HG02623 (cell line): ENCODE data around the gene GRID2.

Experiments
- ATAC-seq: cut with Tn5 transposase; IDR thresholded peaks from one replicate; pipeline ENCODE4 v1.9.1; 2021; ENCODE audit warnings: moderate library complexity; ENCODE audit not compliant: unreplicated experiment

GRID2 gene

DNA sequence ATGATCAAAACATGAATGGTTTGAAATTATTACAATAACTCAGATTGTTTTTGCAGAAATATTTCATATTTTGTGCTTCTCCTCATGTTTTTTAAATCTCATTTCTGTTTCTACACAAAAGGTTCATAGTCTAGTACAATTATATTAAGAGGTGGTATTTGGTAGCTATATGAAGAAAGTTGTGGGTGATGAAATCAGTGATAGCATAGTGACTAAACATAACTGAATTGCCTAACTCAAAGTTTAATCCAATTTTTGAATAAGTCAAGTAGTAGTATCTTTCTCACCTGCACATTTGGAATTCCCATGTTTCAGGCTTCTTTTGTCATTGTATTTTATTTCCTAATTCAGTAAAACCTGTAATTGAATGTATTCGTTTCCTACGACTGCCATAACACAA lies 648.7 kb downstream of the GRID2 start:
- ATAC-seq: no peak

DNA sequence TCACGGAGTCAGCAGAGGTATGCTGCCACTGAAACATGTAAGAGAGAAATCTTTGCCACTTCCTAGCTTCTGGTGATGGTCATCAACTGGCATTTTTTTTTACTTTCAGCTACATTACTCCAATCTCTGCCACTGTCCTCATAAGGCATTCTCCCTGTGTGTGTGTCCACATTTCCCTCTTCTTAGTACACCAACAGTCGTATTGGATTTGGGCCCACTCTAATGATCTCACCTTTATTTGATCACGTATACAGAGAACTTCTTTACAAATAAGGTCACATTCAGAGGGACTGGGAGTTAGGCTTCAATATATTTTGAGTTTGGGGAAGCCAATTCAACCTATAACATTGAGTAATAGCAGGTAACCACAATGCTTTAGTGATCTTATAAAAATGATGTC lies 649.1 kb downstream of the GRID2 start:
- no peak for ATAC-seq

DNA sequence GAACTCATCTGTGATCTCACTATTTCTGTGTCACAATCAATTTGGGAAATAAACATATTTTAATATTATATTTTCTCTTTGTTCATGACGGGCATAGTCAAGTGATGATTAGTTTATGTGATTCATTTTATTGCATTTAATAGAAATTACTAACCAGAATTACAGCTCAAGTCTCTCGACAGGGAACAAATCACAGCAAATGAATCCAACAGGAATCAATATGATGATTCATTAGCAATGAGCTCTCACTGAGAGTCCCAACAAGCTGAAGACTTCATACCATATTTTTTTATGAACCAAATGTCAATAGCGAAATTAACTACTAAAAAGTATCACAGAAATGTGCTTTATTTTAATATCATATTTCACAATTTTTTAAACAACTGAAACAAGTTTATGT lies 649.7 kb downstream of the GRID2 start:
- ATAC-seq: no peak

DNA sequence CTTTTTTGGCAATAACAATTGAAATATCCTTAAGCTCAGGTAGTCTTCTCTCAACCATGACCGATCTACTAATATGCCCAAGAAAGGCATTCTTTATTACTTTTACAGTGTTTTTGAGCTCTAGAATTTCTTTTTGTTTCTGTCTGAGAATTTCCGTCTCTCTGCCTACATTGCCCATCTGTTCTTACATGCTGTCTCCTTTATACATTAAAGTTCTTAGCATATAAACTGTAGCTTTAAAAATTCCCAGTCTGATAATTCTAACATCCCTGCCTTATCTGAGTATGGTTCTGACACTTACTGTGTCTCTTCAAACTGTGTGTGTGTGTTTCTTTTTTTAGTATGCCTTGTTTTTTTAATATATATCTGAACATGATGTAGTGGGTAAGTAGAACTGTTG lies 658.1 kb downstream of the GRID2 start:
- no peak for ATAC-seq

DNA sequence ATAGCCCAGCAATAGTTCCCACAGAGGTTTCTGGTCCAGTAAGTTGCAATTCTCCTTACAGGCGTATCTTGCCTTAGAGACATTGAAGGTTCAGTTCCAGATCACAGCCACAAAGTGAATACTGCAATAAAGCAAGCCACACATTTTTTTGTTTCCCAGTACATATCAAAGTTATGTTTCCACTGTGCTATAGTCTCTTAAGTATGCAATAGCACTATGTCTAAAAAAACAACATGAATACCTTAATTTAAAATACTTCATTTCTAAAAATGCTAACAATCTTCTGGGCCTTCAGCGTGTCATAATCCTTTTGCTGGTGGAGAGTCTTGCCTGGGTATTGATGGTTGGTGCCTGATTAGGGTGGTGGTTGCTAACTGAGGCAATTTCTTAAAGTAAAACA lies 659.1 kb downstream of the GRID2 start:
- no peak for ATAC-seq

DNA sequence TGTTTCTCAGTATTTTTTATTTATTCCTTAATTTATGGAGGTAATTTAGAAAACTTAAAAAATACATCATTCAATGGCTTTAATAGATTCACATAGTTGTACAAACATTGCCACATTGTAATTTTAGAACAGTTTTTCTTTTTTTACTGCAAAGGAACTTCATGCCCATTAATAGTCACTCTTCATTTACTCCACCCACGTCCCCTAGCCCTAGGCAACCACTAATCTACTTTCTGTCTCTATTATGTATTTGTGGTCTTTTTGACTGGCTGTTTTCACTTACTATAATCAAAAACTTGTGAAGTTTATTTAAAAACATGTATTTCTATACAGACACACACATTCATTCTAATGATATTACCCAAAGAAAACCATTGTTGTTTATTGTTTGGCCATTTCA lies 664.8 kb downstream of the GRID2 start:
- no peak for ATAC-seq

DNA sequence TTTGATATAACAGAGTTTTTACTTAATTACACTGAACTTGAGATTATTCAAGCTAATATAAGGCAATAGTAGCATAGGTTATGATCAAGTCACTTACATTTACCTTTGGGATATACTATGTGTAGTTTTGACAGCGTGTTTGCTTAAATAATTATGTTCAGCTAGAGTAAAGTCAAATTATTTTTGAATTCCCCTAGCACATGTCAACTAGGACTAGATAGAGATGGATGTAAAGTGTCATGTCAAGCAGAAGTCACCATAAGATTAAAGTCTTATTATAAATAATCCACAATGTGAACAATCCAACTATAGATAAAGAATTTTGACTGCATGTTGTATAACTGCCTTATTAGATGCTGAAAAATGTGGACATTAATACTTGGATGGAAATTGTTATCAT lies 665.2 kb downstream of the GRID2 start:
- no peak for ATAC-seq

DNA sequence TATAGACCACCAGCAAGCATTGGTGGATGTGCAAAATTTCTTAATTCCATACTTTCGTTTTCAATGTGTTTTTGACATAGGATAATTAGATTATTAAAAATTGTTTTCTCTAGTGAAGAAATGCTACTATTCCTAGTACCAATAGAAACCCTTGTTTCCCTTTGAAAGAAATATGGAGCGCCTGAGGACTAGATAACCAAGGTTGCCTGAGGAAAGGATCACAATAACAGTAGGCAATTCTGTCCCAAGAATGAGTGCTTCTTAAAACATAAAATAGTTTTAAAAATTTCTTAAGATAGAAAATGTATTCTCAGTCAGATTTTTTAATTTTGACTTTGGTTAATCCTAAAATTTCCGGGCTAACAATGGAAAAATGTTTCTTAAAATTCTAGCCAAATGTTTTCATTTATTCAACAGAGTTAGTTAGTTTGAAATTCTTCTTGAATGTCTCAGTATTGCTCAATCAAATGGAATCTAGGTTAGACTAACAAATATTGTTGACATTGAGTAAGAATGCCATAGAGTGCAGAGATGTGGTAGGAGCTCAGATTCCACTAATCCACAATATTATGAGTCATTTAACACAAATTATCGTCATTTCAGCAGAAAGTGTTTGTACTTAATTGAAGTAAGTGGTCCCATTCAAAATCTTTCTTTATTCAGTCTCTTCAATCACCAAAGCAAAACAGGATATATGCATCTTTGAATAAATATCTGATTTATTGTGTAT lies 666.0 kb downstream of the GRID2 start:
- ATAC-seq: no peak

DNA sequence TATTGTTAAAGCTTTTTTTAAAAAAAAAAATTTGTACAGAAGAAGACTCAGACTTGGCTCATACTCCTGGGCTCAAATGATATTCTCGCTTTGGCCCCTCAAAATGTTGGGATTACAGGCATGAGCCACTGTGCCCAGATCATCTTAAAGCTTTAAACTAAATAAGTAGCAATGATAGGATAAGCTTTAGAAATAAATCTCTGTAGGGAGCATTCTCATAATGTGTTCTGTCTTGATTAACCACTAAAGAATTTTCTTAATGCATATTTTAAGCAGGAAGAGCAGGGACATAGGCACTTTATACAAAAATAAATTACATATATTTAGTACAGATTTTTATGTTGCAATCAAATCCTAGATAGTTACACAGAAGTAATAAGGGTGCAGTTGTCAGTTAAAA lies 667.2 kb downstream of the GRID2 start:
- ATAC-seq: no peak

DNA sequence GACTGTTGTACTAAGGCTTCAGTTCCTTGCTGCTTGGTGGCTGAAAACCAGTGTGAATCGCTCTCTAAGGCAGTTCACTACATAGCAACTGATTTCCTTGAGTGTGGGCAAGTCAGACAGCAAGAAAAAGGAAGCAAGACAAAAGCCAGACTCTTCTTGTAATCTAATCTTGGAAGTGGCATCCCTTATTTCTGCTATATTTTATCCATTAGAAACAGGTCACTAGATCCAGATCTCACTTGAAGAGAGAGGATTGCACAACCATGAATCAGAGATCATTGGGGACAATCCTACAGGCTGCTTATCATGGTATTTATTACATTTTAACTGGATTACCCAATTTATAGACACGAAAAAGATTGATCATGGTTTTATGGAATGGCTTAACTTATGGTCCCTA lies 684.5 kb downstream of the GRID2 start:
- ATAC-seq: no peak

DNA sequence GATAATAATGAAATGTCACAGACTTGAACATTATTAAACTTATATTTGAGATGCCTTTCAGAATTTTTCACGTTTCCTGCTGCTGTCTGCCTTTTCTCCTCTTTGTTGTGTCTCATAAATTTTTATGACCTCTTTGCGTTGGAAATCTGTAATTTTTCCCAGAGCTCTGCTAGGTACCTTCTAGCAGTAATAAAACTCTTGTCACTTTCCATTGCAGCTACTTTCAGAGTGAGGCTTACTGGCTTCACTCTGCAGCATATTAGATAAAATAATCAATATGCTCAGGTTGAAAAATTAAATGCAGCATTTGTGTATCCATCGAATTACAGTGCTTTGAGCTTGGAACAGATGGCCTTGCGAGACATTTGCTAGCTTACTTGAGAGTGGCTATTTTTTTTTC lies 689.0 kb downstream of the GRID2 start:
- no peak for ATAC-seq

DNA sequence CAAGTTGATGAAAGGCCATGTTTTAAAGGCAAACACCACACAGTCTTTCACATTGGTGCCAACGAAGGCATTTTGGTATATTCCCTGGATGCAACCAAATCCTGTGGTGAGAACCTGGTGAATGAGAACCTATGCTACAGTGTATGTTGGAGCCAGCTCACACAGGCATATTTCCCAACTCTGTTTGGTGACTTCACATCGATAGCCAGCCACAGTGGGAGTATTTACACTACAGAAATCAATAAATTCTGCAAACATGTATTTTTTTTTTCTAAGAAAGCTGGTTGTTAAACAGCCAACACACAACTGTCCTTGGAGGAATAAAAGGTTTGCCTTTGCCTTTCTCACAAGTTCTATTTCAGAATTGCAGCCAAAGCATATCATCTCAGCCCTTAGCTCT lies 691.0 kb downstream of the GRID2 start:
- no peak for ATAC-seq

DNA sequence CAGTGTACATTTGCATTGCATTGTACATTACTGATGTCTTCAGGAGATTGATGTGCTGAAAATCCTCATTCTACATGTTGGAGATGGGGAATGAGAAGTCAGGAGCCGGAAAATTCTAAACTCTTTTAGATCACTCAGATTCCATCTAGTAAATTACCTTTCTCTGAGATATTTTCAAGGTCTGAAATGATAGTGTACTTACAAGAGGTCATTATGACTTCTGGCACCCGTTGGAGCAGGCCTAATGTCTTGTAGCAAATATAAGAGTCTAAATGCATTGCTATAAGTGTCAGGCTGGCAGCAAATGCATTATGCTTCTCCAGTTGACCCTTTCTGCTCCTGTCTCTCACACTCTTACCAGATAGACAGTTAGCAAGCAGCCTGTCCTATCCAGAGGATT lies 692.8 kb downstream of the GRID2 start:
- no peak for ATAC-seq

DNA sequence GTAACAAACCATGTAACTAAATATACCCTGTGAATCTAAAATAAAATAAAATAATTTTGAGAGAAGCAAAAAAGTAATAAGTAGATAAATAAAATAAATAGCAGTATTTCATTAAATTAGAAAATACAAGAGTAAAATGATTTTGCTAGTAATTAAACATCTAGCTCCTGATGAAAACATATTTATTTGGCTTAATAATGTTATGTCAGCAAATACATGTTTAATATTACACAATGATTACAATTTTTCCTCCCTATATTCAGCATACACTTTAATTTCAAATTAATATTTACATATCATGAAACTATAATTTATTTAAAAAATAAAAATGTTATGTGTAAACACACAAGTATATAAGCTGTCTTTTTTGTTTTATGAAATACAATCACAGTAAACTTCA lies 697.1 kb downstream of the GRID2 start:
- no peak for ATAC-seq

DNA sequence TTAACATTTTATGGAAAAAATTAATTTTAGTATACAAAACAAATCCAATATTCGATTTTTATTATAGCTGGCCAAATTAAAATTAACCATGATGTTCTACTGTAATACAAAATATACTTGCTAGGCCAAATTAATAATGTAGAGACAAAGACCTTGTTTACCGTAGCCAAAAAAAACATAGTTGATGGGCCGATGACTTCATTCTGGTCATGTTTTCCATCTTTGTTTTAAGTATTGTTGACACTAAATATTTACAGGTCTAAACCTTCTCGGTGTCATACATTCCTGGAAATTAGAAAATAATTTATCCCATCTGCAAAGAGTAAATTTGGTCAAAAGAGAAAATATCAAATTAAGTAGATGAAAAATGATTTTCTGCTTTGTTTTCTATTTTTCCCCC lies 698.5 kb downstream of the GRID2 start:
- ATAC-seq: no peak

DNA sequence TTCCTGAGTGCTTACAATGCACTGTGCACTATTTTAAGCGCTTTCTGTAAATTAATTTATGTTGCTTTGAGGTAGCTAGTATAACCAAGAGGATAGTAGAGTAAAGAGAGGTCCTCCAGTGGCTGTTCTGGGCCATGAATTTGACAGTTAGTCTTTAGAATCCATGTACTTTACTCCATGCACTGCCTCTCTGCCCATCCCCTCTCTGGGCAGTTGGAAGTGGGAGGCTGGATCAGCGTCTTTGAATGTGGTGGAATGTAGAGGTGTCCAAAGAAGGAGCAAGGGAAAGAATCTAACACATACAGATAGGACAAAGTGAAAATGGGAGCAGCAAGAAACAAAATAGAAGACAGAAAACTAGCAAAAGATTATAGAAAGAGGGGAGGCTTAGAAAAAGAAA lies 712.6 kb downstream of the GRID2 start:
- no peak for ATAC-seq

DNA sequence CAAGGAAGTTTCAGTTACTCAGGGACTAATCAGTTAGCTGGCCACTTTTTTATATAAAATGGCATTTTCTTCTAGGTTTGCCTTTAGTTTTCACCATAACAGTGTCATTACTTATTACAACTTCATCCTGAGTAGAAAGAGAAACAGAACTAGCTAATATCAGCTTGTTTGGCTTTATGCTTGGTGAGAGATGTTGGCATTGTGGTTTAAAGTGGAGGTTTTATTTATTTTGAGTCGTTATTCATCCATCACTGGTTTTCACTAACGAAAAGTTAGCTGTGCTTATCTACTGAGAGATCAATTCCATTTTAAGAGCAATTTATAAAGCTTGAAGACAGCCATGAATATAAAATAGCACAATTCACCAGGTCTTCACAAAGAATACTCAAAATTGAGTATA lies 714.5 kb downstream of the GRID2 start:
- ATAC-seq: no peak

DNA sequence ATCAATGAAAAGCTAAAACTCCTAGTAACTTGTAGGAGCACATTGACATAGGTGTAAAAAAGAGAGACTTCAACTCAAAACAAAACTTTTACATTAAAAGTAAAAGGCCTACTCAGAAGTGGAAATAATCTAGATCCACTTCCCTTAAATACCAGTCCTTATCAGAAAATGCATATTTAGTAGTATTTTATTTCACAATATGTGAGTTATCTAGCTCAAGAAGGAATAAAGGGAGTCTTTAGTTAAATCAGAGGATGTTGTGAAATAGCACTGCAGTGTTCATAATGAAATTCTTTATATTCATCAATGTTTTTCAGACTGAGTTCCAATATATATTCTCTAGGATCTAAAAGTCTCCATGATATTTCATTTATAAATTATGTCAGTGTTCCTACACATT lies 715.0 kb downstream of the GRID2 start:
- ATAC-seq: no peak

DNA sequence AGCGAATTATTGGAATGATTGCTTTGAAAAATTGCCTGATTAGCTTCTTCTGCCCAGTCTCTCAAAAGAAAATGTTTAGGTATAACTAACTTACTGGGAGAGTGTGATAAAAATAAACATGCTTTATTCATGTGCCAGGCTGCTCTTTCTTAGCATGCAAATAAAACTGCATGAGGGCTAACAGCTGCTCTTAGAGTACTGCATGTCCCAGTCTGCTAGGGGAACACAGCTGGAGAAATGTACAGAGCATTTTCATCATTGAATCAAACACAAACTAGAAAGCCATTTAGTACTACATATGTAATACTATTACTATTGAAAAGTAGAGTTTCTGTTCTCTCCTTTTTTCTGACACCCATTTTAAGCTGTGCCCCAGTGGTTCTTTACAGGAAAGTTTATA lies 726.0 kb downstream of the GRID2 start:
- ATAC-seq: no peak

DNA sequence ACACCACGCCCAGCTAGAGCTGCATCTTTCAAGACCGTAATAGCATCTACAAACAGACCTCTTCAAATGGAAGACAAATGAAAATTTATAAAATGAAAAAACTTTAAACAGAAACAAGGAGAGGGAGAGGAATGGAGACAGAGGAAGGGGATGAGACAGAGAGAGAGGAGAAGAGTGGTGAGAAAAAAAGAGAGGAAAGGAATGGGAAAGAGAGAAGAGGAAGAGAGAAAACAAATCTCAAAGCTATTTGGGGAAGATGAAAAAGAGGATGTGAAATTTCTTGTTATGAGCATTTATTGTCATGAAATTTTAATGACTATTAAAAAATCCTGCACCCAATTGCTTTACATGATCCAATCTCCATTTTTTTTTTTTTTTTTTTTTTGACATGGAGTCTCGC lies 726.9 kb downstream of the GRID2 start:
- ATAC-seq: no peak

DNA sequence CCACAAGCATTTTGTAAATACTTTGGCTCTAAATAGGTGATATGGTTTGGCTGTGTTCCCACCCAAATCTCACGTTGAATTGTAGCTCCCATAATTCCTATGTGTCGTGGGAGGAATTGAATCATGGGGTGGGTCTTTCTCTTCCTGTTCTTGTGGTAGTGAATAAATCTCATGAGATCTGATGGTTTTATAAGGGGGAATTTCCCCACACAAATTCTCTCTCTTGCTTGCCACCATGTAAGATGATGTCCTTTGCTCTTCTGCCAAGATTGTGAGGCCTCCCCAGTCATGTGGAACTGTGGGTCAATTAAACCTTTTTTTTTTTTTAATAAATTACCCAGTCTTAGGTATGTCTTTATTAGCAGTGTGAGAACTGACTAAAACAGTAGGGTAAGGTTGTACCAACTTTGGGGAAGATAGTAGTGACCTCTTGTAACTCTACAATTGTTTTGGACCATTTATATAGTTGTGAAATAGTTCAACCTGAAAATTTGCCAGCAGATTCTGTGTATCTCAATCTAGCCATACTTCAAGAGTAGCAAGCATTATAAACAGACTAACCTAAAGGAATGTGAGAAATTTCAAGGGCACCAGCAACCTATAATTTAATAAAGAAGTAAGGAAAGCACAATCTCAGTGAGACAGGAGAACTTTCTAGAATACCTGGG lies 727.8 kb downstream of the GRID2 start:
- ATAC-seq: no peak

DNA sequence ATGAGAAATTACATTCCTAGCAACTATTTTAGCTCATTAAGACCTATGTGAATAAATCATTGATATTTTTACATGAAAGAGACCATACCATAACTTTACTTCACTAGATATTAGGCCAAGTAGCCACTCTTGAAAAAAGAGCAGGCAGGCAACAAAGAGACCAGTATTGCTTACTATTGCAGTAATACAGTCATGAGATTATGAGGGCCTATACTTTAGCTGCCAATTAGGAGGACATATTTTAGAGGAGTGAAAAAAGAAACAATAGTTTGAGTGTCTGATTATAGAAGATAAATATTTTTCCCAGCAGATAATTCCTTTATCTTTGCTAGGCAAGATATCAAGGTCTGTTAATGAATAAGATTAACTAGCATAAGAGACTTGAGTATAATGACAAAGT lies 739.0 kb downstream of the GRID2 start:
- ATAC-seq: no peak

DNA sequence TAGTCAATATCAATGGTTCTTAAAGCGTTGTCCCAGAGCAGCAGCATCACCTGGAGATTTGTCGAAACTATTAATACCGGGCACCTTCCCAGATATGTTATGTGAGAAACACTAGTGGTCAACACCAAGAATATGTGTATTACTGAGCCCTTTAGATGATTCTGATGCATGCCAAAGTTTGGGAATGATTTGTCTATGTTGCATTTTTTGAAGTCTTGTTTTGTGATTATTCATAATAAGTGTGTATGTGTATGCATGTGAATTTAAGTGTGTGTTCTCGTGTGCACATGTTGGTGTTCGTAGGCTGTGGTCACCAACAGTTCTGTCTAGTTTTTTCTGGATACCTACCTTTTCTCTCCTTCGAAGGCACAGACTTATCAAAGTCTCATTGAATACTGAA lies 749.4 kb downstream of the GRID2 start:
- ATAC-seq: no peak
